Trophoblast cell (in vitro differentiated cells and primary cell): Measurements from ENCODE around the gene TTYH1.

Experiments
- DNase-seq, 2 donors: peaks; one replicate each; pipeline ENCODE4 v3.0.0-alpha.2; 2016
- H2AFZ ChIP-seq: 2 replicates; pipeline ENCODE4 v1.6.1; 2013; ENCODE audit warnings: low read length, moderate library complexity, mild to moderate bottlenecking; ENCODE audit not compliant: insufficient read depth, poor library complexity
- H2AK5ac ChIP-seq: 2 replicates; pipeline ENCODE4 v1.6.1; 2013; ENCODE audit warnings: mild to moderate bottlenecking, low read length
- H2BK120ac ChIP-seq: 2 replicates; pipeline ENCODE4 v1.6.1; 2013; ENCODE audit warnings: low read length, mild to moderate bottlenecking, moderate library complexity; ENCODE audit not compliant: insufficient read depth, poor library complexity
- H2BK12ac ChIP-seq: 2 replicates; pipeline ENCODE4 v1.6.1; 2013; ENCODE audit warnings: mild to moderate bottlenecking, low read length, moderate library complexity
- H2BK5ac ChIP-seq: 2 replicates; pipeline ENCODE4 v1.6.1; 2013; ENCODE audit warnings: low read length, low read depth, moderate library complexity, mild to moderate bottlenecking; ENCODE audit not compliant: poor library complexity
- H3K14ac ChIP-seq: 2 replicates; pipeline ENCODE4 v1.6.1; 2013; ENCODE audit warnings: mild to moderate bottlenecking, low read length
- H3K18ac ChIP-seq: 2 replicates; pipeline ENCODE4 v1.6.1; 2013; ENCODE audit warnings: mild to moderate bottlenecking, low read length
- H3K23ac ChIP-seq: 2 replicates; pipeline ENCODE4 v1.6.1; 2013; ENCODE audit warnings: low read length
- H3K27ac ChIP-seq: 2 replicates; pipeline ENCODE4 v1.5.1; 2013; ENCODE audit warnings: low read depth, mild to moderate bottlenecking, inconsistent platforms, low read length, moderate library complexity
- H3K27me3 ChIP-seq: 2 replicates; pipeline ENCODE4 v1.6.1; 2013; ENCODE audit warnings: inconsistent platforms, mild to moderate bottlenecking, low read length, moderate library complexity; ENCODE audit not compliant: insufficient read depth
- H3K36me3 ChIP-seq, 2 experiments: 1 replicate in 1 of 2; 2 replicates in 1 of 2; pipeline ENCODE4 v1.6.1; 2013; ENCODE audit warnings: low read length in 2 of 2, mild to moderate bottlenecking in 2 of 2, moderate library complexity in 1 of 2; ENCODE audit not compliant: insufficient read depth in 2 of 2, control insufficient read depth in 1 of 2
- H3K4ac ChIP-seq: 2 replicates; pipeline ENCODE4 v1.6.1; 2013; ENCODE audit warnings: low read depth, mild to moderate bottlenecking, low read length, moderate library complexity
- H3K4me1 ChIP-seq, 2 experiments: 1 replicate in 1 of 2; 2 replicates in 1 of 2; pipeline ENCODE4 v1.6.1; 2013; ENCODE audit warnings: low read length in 2 of 2, mild to moderate bottlenecking in 2 of 2, moderate library complexity in 1 of 2; ENCODE audit not compliant: insufficient read depth in 2 of 2, control insufficient read depth in 1 of 2
- H3K4me2 ChIP-seq: 2 replicates; pipeline ENCODE4 v1.6.1; 2013; ENCODE audit warnings: inconsistent platforms, mild to moderate bottlenecking, low read length, moderate library complexity
- H3K4me3 ChIP-seq: 2 replicates; pipeline ENCODE4 v1.5.1; 2013; ENCODE audit warnings: mild to moderate bottlenecking, low read depth, low read length, inconsistent platforms
- H3K79me1 ChIP-seq: one replicate; pipeline ENCODE4 v1.6.1; 2013; ENCODE audit warnings: low read length
- H3K79me2 ChIP-seq: 2 replicates; pipeline ENCODE4 v1.6.1; 2013; ENCODE audit warnings: low read length, mild to moderate bottlenecking; ENCODE audit not compliant: control insufficient read depth, insufficient read depth, poor library complexity
- H3K9ac ChIP-seq: 2 replicates; pipeline ENCODE4 v1.6.1; 2013; ENCODE audit warnings: mild to moderate bottlenecking, low read length
- H3K9me3 ChIP-seq: 2 replicates; pipeline ENCODE4 v1.6.1; 2013; ENCODE audit warnings: low read depth, mild to moderate bottlenecking, control low read depth, inconsistent platforms, low read length; ENCODE audit not compliant: insufficient read depth
- H4K12ac ChIP-seq: 2 replicates; pipeline ENCODE4 v1.6.1; 2013; ENCODE audit warnings: low read depth, mild to moderate bottlenecking, low read length, moderate library complexity
- H4K8ac ChIP-seq: 2 replicates; pipeline ENCODE4 v1.6.1; 2013; ENCODE audit warnings: low read depth, mild to moderate bottlenecking, low read length, moderate library complexity
- H4K91ac ChIP-seq: one replicate; pipeline ENCODE4 v1.6.1; 2013; ENCODE audit warnings: low read depth, mild to moderate bottlenecking, low read length, moderate library complexity
- WGBS: extraction: QIAGEN DNeasy Blood & Tissue Kit; methylation state at CpG from one replicate; pipeline ENCODE4 v1.1.7; 2013; ENCODE audit warnings: missing lambda C conversion rate; ENCODE audit not compliant: insufficient read length, insufficient coverage; ENCODE audit errors: extremely low coverage; 5-methylcytosine and 5-hydroxymethylcytosine counted together

TTYH1 gene

GRCh38 chr19:54462655-54463530, 47.6 kb downstream of the TTYH1 start:
- Histone ChIP-seq H4K12ac (peak overlapping the region; percentile 96), H4K91ac (peak overlapping the region; percentile 71), H2AFZ (peak overlapping the region; percentile 92), H3K9me3 (peaks cover 4% of the 10 kb centered on the region), H3K4ac (peak overlapping the region; percentile 56), H3K36me3 (peaks cover 44% of the 10 kb centered on the region in 2 experiments), H3K23ac (no peak overlapping the region), H3K9ac (peak overlapping the region; percentile 39), H2BK5ac (peak overlapping the region; percentile 65), H3K4me2 (peak overlapping the region; percentile 64), H2BK12ac (no peak overlapping the region), H3K4me3 (peak overlapping the region; percentile 71), H3K79me2 (peaks cover 6% of the 10 kb centered on the region), H2AK5ac (peak overlapping the region; percentile 11), H3K27me3 (no peaks in the 10 kb centered on the region), H4K8ac (peak overlapping the region; percentile 90), H3K18ac (peak overlapping the region; percentile 96), H3K4me1 (peaks cover 17 to 18% of the 10 kb centered on the region in 2 experiments), H3K79me1 (peaks cover 15% of the 10 kb centered on the region), H3K27ac (peak overlapping the region; percentile 71), H3K14ac (peak overlapping the region; percentile 28), H2BK120ac (no peak overlapping the region)
- no CpG with 5 or more reads among the region's 91 CpGs for WGBS
- DNase-seq, result peak; percentile 34 to 65

GRCh38 chr19:54463531-54464043, 48.3 kb downstream of the TTYH1 start, which contains the start of gene LENG9:
LENG9 (minus strand) TSS chr19:54463778; CDS start chr19:54463526, 252 bp downstream.
- Histone ChIP-seq H4K12ac (peak within 1 kb of the TSS; percentile 96), H3K9ac (peak within 1 kb of the TSS; percentile 39), H3K27ac (peak within 1 kb of the TSS; percentile 75), H3K23ac (no peak within 1 kb of the TSS), H3K36me3 (peaks cover 37% of the 10 kb centered on the region in 2 experiments), H3K4me3 (peak within 1 kb of the TSS; percentile 71), H2BK5ac (peak within 1 kb of the TSS; percentile 65), H3K79me2 (peaks cover 6% of the 10 kb centered on the region), H2AFZ (peak within 1 kb of the TSS; percentile 92), H2AK5ac (peak within 1 kb of the TSS; percentile 73), H3K14ac (peak within 1 kb of the TSS; percentile 28), H3K27me3 (no peaks in the 10 kb centered on the region), H3K4me1 (peaks cover 17 to 18% of the 10 kb centered on the region in 2 experiments), H3K4me2 (peak within 1 kb of the TSS; percentile 83), H3K79me1 (peaks cover 15% of the 10 kb centered on the region), H3K9me3 (peaks cover 4% of the 10 kb centered on the region), H2BK120ac (peak within 1 kb of the TSS; percentile 5), H3K18ac (peak within 1 kb of the TSS; percentile 96), H3K4ac (peak within 1 kb of the TSS; percentile 56), H4K8ac (peak within 1 kb of the TSS; percentile 90), H2BK12ac (peak within 1 kb of the TSS; percentile 45), H4K91ac (peak within 1 kb of the TSS; percentile 71)
- WGBS, result no CpG with 5 or more reads among the region's 41 CpGs
- DNase-seq, result peak; percentile 100

GRCh38 chr19:54464044-54464629, 48.9 kb downstream of the TTYH1 start:
- peak overlapping the region; percentile 30 for H4K8ac ChIP-seq
- peaks cover 17 to 18% of the 10 kb centered on the region in 2 experiments for H3K4me1 ChIP-seq
- H3K36me3 ChIP-seq, result peaks cover 31 to 32% of the 10 kb centered on the region in 2 experiments
- no CpG with 5 or more reads among the region's 26 CpGs for WGBS
- H2BK5ac ChIP-seq, result peak overlapping the region; percentile 28
- peak overlapping the region; percentile 55 for H4K91ac ChIP-seq
- H2BK120ac ChIP-seq, result peak overlapping the region; percentile 5
- peak overlapping the region; percentile 83 for H3K4me2 ChIP-seq
- H4K12ac ChIP-seq, result peak overlapping the region; percentile 1
- H3K23ac ChIP-seq, result no peak overlapping the region
- no peak overlapping the region for H3K14ac ChIP-seq
- H2BK12ac ChIP-seq, result peak overlapping the region; percentile 45
- peak overlapping the region; percentile 60 for H3K4me3 ChIP-seq
- no peak overlapping the region for H3K9ac ChIP-seq
- peak overlapping the region; percentile 75 for H3K27ac ChIP-seq
- no peak overlapping the region for H3K4ac ChIP-seq
- H3K27me3 ChIP-seq, result no peaks in the 10 kb centered on the region
- peaks cover 6% of the 10 kb centered on the region for H3K79me2 ChIP-seq
- H3K18ac ChIP-seq, result peak overlapping the region; percentile 74
- peak; percentile 98 to 99 for DNase-seq
- H2AFZ ChIP-seq, result peak overlapping the region; percentile 88
- H3K79me1 ChIP-seq, result peaks cover 15% of the 10 kb centered on the region
- H2AK5ac ChIP-seq, result no peak overlapping the region
- peaks cover 4% of the 10 kb centered on the region for H3K9me3 ChIP-seq
